ENCODE measurements around the gene ZNF835. TPM values are rescaled to one million over a fixed set of nuclear protein-coding genes. Genes with fewer than 3 reads are reported as not detected.
"Not testable (repeated sequence)": the region's sequence is repeated elsewhere in the genome, so short reads cannot be mapped to it uniquely, and the experiment has no call there.

The ZNF835 gene
- total RNA-seq (2014; rRNA removed; shearing (Covaris generic)) = not detected in 2 replicates

DNA sequence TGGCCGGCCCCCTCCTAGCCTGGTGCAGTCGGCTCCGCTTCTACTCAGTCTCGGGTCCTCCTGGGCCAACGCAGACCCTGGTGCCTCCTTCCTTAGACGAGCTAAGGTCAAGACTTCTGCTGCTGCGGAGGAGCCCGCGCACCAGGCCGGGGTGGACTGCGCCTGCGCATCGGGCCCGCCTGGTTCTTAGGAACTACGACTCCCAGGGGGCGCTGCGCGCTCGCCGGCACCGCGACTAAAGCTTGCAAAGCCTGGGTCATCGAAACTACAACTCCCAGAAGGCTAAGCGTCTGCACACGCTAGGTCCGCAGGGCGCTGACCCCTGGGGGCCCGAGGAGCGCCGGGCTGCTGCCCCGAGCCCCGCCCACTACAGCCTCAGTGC lies at the start of gene ZNF835:
Gene ZNF835, minus strand, starts transcription at position 145 of the 382 bp plus-strand sequence. CDS start 6,559 bp downstream, outside the sequence.
- no peak for DNase-seq (ENCODE audit: low spot score)

DNA sequence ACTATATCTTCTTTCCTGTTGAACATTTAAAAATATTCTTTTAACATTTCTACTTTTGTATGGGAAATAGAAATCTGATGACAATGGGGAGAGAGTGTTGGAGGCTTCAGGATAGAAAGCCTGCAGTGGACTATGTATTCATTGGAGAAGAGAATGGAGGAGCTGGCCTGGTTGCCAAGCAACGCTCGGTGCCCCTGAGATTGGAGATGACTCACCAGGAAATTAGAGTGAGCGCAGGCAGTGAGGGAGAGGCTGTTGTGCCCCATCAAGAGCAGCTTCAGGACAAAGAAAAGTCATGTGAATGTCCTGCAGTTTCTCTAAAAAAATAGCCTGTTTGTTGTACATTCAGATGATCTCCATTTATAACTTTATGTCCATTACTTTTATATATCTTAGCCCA lies 48.7 kb upstream of the ZNF835 start:
- DNase-seq (ENCODE audit: low spot score) = no peak

DNA sequence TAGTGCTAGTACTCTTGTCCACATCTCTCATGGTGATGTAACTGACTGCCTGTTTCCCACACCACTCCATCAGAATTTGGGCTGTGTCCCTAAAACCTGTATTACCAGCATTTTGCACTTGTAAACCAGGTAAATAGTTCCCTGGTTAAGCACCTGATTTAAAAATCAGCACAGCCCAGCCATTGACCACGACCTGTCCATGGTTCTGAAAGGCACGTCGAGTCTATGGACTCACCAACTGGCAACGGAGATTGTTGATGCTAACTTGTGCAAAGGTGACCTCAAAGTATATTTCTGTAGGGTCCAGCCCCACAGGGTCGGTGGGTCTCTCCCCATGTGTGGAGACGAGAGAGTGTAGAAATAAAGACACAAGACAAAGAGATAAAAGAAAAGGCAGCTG lies 46.7 kb upstream of the ZNF835 start:
- no peak for DNase-seq (ENCODE audit: low spot score)

GRCh38 chr19:56712611-56713276 lies 41.2 kb upstream of the ZNF835 start:
- DNase-seq (ENCODE audit: low spot score) = no peak

DNA sequence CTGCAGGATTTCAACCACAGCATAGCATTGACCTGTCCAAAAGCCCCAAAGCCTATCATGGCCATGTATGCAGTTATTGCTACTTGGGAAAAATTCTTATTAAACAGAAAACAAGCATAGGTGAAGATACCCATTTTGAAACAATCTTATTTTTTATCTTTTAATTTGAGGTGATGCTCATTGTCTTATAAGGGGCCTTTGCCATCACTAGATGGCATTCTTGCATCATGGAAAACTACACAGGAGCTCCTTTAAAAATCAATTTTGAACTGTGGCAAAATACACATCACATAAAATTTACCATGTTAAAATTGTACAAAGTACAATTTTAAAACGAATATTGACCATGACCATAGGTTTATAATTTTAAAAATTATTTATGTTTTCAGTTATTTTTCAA lies 38.9 kb upstream of the ZNF835 start:
- DNase-seq (ENCODE audit: low spot score) = no peak

DNA sequence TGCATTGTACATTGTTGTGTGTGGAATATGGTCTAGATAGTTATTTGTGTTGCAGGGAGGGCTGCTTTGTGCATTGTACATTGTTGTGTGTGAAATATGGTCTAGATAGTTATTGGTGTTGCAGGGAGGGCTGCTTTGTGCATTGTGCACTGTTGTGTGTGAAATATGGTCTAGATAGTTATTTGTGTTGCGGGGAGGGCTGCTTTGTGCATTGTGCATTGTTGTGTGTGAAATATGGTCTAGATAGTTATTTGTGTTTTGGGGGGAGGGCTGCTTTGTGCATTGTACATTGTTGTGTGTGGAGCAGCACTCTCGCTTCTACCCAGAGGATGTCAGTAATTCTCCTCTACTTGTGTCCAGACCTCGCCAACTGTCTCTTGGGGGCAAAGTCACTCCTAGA lies 36.3 kb upstream of the ZNF835 start:
- DNase-seq (ENCODE audit: low spot score) = no peak

GRCh38 chr19:56705939-56706338 lies 34.4 kb upstream of the ZNF835 start:
- DNase-seq (ENCODE audit: low spot score) = no peak

GRCh38 chr19:56701895-56702294 lies 30.3 kb upstream of the ZNF835 start:
- DNase-seq (ENCODE audit: low spot score) = no peak

GRCh38 chr19:56699552-56699951 lies 28.0 kb upstream of the ZNF835 start:
- DNase-seq (ENCODE audit: low spot score) = no peak

- DNase-seq (ENCODE audit: low spot score) = no peak
These were observed 20.8 kb upstream of the ZNF835 start for GRCh38 chr19:56692206-56692895.

DNA sequence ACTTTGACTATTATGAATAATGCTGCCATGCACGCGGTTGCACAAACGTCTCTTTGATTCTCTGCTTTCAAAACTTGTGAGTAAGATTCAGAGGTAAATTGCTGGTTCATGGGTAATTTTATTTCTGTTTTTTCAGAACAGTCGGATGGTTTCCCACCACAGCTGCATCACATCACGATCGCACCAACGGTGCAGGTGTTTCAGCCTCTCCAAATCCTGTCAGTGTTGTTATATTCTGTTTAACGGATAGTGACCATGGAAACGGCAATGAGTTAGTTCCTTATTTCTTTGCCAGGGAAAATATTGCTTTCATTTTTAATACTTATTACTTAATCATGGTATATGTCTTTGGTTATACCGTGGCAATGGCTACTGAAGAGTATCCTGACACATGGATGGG lies 19.1 kb upstream of the ZNF835 start:
- DNase-seq (ENCODE audit: low spot score) = no peak

DNA sequence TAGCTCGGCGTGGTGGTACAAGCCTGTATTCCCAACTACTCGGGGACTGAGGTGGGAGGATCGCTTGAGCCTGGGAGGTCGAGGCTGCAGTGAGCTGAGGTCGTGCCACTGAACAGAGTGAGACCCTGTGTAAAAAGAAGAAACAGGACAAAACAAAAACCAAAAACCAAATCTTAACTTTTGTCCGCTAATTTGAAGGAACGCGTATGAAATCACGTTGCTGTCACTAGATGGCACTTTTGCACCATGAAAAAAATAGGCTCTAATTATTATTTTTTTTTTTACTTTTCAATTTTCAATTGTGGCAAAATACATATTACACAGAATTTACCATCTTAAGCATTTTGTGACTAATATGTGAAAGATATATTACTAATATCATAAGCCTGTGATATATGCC lies 17.6 kb upstream of the ZNF835 start:
- no peak for DNase-seq (ENCODE audit: low spot score)

GRCh38 chr19:56687031-56687430 lies 15.5 kb upstream of the ZNF835 start:
- no peak for DNase-seq (ENCODE audit: low spot score)

DNA sequence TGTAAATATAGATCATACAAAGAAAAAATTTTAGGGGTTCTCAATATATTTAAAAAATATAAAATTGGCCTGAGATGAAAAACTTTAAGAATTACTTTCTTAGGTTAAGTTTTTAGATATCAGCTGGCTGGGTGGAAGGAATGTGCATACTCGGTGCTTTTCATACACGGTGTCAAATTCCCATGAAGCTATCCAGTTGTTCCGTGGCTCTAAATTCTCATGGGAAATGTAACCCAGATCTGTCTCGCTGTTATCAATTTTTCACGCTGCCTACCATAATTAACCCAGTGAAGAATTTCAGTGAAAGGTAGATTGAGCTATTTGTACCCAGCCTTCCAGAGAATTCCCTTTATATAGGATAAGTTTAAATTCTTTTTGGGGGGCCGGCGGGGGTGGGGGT lies 11.6 kb upstream of the ZNF835 start:
- no peak for DNase-seq (ENCODE audit: low spot score)

DNA sequence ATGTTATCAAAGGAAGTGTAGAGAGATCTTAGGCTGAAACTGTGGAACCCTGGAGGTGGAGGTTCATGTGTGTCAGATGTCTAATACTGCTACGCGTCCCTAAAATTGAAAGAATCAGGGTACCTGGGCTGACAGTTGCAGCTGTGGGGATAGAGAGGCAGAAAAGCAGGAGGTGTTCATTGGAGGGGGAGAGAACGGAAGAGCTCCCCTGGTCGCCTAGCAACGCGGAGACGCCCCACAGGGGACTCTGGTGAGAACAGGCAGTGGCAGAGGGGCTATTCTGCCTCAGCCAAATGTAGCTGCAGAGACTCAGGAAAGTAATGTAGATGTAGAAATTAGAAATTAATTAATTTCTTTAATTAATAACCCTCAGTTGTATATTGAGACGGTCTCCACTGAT lies 10.1 kb upstream of the ZNF835 start:
- DNase-seq (ENCODE audit: low spot score) = no peak

DNA sequence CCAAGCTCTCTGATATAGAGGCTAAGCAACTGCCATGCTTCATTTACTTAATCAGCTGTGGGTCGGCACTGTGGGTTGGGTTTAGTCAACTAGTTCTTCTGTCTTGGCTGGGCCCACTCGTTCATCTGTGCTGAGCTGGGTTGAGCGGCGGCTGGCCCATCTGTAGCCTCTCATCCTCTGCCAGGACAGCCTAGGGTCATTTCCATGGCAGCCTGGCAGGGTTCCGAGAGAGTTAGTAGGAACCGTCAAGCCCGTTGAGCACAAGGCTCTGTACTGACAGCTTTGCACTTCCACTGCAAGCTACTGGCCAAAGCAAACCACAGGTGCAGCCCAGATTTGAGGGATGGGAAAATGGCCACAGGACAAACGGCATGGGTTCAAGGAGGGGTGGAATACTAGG lies 6.6 kb upstream of the ZNF835 start:
- DNase-seq (ENCODE audit: low spot score) = no peak

- DNase-seq (ENCODE audit: low spot score) = not testable (repeated sequence)
These were observed 1.1 kb upstream of the ZNF835 start for GRCh38 chr19:56672610-56673009.

- DNase-seq (ENCODE audit: low spot score) = no peak
These were observed 470 bp downstream of the ZNF835 start for GRCh38 chr19:56670961-56671612.

DNA sequence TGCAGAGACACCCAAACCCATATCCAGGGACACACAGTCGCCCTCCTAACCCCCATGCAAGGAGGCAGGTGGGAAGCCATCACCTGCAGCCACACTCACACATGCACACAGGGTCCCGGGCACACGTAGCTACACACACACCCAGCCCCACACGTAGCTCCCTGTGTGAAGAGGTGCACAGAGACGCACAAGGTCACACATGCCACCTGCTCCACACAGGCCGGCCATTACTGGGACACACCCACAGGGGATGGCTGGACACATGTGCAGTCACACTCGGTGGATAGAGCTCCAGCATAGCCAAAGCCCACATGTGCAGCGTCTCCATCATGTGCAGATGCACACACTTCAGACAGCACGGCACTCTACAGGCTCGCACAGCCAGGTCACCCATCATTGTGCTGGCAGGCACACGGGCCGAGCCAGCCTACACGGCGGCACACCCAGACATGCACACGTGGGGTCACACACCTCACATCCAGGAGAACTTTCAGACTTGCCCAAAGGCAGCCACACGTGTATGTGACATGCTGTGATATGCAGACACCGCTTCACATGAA lies 1.1 kb downstream of the ZNF835 start:
- no peak for DNase-seq (ENCODE audit: low spot score)

- DNase-seq (ENCODE audit: low spot score) = no peak
These were observed 2.9 kb downstream of the ZNF835 start for GRCh38 chr19:56668676-56669075.

- no peak for DNase-seq (ENCODE audit: low spot score)
These were observed 4.2 kb downstream of the ZNF835 start for GRCh38 chr19:56667311-56667870.

DNA sequence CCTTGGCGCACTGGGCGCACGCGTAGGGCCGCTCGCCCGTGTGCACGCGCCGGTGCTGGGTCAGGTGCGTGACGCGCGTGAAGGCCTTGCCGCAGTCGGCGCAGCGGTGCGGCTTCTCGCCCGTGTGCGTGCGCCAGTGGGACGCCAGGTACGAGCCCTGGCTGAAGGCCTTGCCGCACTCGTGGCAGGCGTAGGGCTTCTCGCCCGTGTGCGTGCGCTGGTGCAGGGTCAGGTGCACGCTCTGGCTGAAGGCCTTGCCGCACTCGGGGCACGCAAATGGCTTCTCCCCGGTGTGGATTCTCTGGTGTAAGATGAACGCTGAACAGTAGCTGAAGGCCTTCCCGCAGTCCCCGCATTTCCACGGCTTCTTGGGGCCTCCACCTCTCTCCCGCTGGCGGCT lies 7.0 kb downstream of the ZNF835 start:
- no peak for DNase-seq (ENCODE audit: low spot score)

Data from A172 (cell line).